Putamen (tissue), 1 donor: ENCODE results near the gene GLT8D2.

Experiments used
- DNase-seq: peaks from one replicate; pipeline ENCODE4 v3.0.0-alpha.2; 2016; ENCODE audit warnings: low spot score

Gene GLT8D2

GRCh38 chr12:103948746-103949406, 101.1 kb downstream of the GLT8D2 start:
- DNase-seq: no peak

- DNase-seq: no peak
Measured at GRCh38 chr12:103947871-103948555, 102.0 kb downstream of the GLT8D2 start.

- DNase-seq: no peak
Measured at GRCh38 chr12:103944964-103945363, 105.0 kb downstream of the GLT8D2 start.
